MV-4-11 (cell line): ENCODE data around the gene MAGI1.
A peak's percentile ranks its signal among the peaks of the same experiment; 100 is the strongest.

Experiments used
- DNase-seq: peaks from one replicate; lab custom pipeline; 2025; lab: John Stamatoyannopoulos, UW

MAGI1 gene

GRCh38 chr3:65351753-65352152 lies 687.0 kb downstream of the MAGI1 start:
- DNase-seq = no peak

- no peak for DNase-seq
Observed at GRCh38 chr3:65350801-65351476, 687.8 kb downstream of the MAGI1 start.

GRCh38 chr3:65348398-65348995 lies 690.2 kb downstream of the MAGI1 start:
- DNase-seq = no peak

GRCh38 chr3:65347166-65347565 lies 691.6 kb downstream of the MAGI1 start:
- DNase-seq = no peak

- DNase-seq = no peak
Observed at GRCh38 chr3:65344846-65345245, 693.9 kb downstream of the MAGI1 start.

GRCh38 chr3:65344444-65344843 lies 694.3 kb downstream of the MAGI1 start:
- no peak for DNase-seq

GRCh38 chr3:65343736-65344135 lies 695.0 kb downstream of the MAGI1 start:
- no peak for DNase-seq

- no peak for DNase-seq
Observed at GRCh38 chr3:65343026-65343425, 695.7 kb downstream of the MAGI1 start.

- DNase-seq = peak; percentile 10
Observed at GRCh38 chr3:65342084-65342683, 696.5 kb downstream of the MAGI1 start.

- no peak for DNase-seq
Observed at GRCh38 chr3:65339192-65339740, 699.5 kb downstream of the MAGI1 start.

- DNase-seq = no peak
Observed at GRCh38 chr3:65338571-65338970, 700.1 kb downstream of the MAGI1 start.

GRCh38 chr3:65335587-65335986 lies 703.1 kb downstream of the MAGI1 start:
- no peak for DNase-seq

GRCh38 chr3:65334045-65334665 lies 704.6 kb downstream of the MAGI1 start:
- no peak for DNase-seq

GRCh38 chr3:65331730-65332129 lies 707.0 kb downstream of the MAGI1 start:
- DNase-seq = no peak

GRCh38 chr3:65330072-65330471 lies 708.6 kb downstream of the MAGI1 start:
- DNase-seq = peak; percentile 9

- no peak for DNase-seq
Observed at GRCh38 chr3:65328148-65328547, 710.6 kb downstream of the MAGI1 start.

- DNase-seq = no peak
Observed at GRCh38 chr3:65326574-65326973, 712.1 kb downstream of the MAGI1 start.

GRCh38 chr3:65322910-65323309 lies 715.8 kb downstream of the MAGI1 start:
- no peak for DNase-seq

GRCh38 chr3:65318231-65318630 lies 720.5 kb downstream of the MAGI1 start:
- no peak for DNase-seq

- no peak for DNase-seq
Observed at GRCh38 chr3:65314916-65315315, 723.8 kb downstream of the MAGI1 start.

GRCh38 chr3:65314269-65314668 lies 724.4 kb downstream of the MAGI1 start:
- no peak for DNase-seq

- no peak for DNase-seq
Observed at GRCh38 chr3:65313666-65314065, 725.1 kb downstream of the MAGI1 start.

GRCh38 chr3:65305836-65306235 lies 732.9 kb downstream of the MAGI1 start:
- no peak for DNase-seq
